ENCODE data around the gene RPLP2. TPM values are rescaled to one million over a fixed set of nuclear protein-coding genes. Genes with fewer than 3 reads are reported as not detected.

Gene RPLP2
- total RNA-seq, 1 donor from 2014 or later: 211 TPM

- Histone ChIP-seq H3K27me3 (ENCODE audit: control insufficient read depth, insufficient read depth, low read length) (no peaks in the 10 kb centered on the region), H3K4me3 (ENCODE audit: low read depth, low read length) (no peak overlapping the region), H3K36me3 (ENCODE audit: control insufficient read depth, insufficient read depth, low read length) (peaks cover 21% of the 10 kb centered on the region)
- DNase-seq (ENCODE audit: low read depth) (no peak), FAIRE-seq (no peak)
- TF ChIP-seq, protein P1, sequence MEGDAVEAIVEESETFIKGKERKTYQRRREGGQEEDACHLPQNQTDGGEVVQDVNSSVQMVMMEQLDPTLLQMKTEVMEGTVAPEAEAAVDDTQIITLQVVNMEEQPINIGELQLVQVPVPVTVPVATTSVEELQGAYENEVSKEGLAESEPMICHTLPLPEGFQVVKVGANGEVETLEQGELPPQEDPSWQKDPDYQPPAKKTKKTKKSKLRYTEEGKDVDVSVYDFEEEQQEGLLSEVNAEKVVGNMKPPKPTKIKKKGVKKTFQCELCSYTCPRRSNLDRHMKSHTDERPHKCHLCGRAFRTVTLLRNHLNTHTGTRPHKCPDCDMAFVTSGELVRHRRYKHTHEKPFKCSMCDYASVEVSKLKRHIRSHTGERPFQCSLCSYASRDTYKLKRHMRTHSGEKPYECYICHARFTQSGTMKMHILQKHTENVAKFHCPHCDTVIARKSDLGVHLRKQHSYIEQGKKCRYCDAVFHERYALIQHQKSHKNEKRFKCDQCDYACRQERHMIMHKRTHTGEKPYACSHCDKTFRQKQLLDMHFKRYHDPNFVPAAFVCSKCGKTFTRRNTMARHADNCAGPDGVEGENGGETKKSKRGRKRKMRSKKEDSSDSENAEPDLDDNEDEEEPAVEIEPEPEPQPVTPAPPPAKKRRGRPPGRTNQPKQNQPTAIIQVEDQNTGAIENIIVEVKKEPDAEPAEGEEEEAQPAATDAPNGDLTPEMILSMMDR (IDR thresholded peaks at IDR 0.05; ENCODE audit: insufficient read depth, low read length, severe bottlenecking): no peak
These were observed 3.3 kb downstream of the RPLP2 start for GRCh38 chr11:813072-813455.

- no peak overlapping the region for H3K4me3 ChIP-seq (ENCODE audit: low read depth, low read length)
- DNase-seq (ENCODE audit: low read depth): no peak
- TF ChIP-seq, protein P1 (IDR thresholded peaks at IDR 0.05; ENCODE audit: insufficient read depth, low read length, severe bottlenecking): no peak
- FAIRE-seq: no peak
- peaks cover 21% of the 10 kb centered on the region for H3K36me3 ChIP-seq (ENCODE audit: control insufficient read depth, insufficient read depth, low read length)
- no peaks in the 10 kb centered on the region for H3K27me3 ChIP-seq (ENCODE audit: control insufficient read depth, insufficient read depth, low read length)
These were observed 3.8 kb downstream of the RPLP2 start for GRCh38 chr11:813456-814096.

GRCh38 chr11:815675-816432 lies 6.1 kb downstream of the RPLP2 start:
- DNase-seq (ENCODE audit: low read depth) (no peak), FAIRE-seq (no peak)
- peaks cover 20% of the 10 kb centered on the region for H3K36me3 ChIP-seq (ENCODE audit: control insufficient read depth, insufficient read depth, low read length)
- no peaks in the 10 kb centered on the region for H3K27me3 ChIP-seq (ENCODE audit: control insufficient read depth, insufficient read depth, low read length)
- TF ChIP-seq, protein P1 (IDR thresholded peaks at IDR 0.05; ENCODE audit: insufficient read depth, low read length, severe bottlenecking): no peak
- H3K4me3 ChIP-seq (ENCODE audit: low read depth, low read length): no peak overlapping the region

DNA sequence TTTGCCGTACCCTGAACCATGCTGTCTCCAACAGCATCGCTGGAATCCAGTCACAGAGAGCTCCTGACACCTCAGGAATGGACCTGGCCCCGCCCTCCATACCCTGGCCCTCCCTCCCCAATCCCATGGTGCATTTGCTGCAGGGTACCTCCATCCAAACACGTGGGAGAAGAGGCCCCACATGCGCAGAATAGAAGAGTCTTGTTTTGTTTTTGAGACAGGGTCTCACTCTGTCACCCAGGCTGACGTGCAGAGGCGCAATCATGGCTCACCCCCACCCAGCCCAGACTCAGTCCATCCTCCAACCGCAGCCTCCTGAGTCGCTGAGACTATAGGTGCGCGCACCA lies 6.6 kb downstream of the RPLP2 start:
- Histone ChIP-seq H3K4me3 (ENCODE audit: low read depth, low read length) (no peak overlapping the region), H3K36me3 (ENCODE audit: control insufficient read depth, insufficient read depth, low read length) (peaks cover 16% of the 10 kb centered on the region), H3K27me3 (ENCODE audit: control insufficient read depth, insufficient read depth, low read length) (no peaks in the 10 kb centered on the region)
- TF ChIP-seq, protein P1 (IDR thresholded peaks at IDR 0.05; ENCODE audit: insufficient read depth, low read length, severe bottlenecking): no peak
- DNase-seq (ENCODE audit: low read depth) (no peak), FAIRE-seq (no peak)

DNA sequence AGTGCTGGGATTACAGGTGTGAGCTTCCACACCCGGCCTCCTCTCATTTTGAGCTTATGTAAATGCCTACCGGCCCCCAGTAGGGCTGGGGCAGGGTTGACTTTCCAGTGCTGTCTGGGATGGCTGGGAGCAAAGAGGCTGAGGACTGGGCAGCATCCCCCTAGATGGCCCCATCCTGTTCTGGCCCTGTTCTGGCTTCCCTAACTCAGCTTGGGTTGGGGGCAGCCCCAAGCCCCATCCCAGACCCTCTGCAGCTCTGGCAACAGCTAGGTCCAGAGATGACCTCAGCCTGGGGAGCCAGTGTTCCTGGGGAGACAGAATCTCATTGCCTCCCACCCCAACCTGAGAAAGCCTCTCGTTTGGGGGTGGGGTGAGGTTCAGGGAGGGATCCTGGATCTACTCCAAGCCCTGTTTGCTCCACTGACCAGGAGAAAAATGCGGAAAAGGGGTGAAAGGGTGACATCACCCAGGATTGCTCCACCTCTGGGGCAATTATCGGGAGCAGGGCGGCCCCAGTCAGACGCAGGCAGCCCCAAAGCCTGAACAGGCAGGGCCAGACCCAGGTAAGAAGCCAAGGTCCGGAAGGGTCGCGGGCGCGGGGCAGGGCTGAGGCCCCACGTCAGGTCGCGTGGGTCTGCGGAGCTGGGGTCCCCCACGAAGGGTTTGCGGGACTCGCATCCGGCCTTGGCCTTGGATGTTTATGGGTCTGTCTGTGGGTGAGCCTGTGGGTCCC lies 8.8 kb downstream of the RPLP2 start, which contains the start of gene PNPLA2:
Gene PNPLA2 (plus strand): TSS at position 519 of the 733 bp plus-strand sequence. CDS start 805 bp downstream, outside the sequence.
- H3K27me3 ChIP-seq (ENCODE audit: control insufficient read depth, insufficient read depth, low read length): no peaks in the 10 kb centered on the region
- TF ChIP-seq, protein P1 (IDR thresholded peaks at IDR 0.05; ENCODE audit: insufficient read depth, low read length, severe bottlenecking): no peak
- peak within 1 kb of the TSS; percentile 73 for H3K4me3 ChIP-seq (ENCODE audit: low read depth, low read length)
- H3K36me3 ChIP-seq (ENCODE audit: control insufficient read depth, insufficient read depth, low read length): peaks cover 12% of the 10 kb centered on the region
- peak; percentile 76 for DNase-seq (ENCODE audit: low read depth)
- no peak for FAIRE-seq

Measured in bronchial epithelial cell (primary cell).